Measurements from ENCODE around the gene TDRD9. TPM values are rescaled to one million over a fixed set of nuclear protein-coding genes. Genes with fewer than 3 reads are reported as not detected.
A peak's percentile ranks its signal among the peaks of the same experiment; 100 is the strongest.
"Not testable (repeated sequence)": the region's sequence is repeated elsewhere in the genome, so short reads cannot be mapped to it uniquely, and the experiment has no call there.

The TDRD9 gene
- total RNA-seq, 1 donor from 2014 or later: 4.8 TPM

DNA sequence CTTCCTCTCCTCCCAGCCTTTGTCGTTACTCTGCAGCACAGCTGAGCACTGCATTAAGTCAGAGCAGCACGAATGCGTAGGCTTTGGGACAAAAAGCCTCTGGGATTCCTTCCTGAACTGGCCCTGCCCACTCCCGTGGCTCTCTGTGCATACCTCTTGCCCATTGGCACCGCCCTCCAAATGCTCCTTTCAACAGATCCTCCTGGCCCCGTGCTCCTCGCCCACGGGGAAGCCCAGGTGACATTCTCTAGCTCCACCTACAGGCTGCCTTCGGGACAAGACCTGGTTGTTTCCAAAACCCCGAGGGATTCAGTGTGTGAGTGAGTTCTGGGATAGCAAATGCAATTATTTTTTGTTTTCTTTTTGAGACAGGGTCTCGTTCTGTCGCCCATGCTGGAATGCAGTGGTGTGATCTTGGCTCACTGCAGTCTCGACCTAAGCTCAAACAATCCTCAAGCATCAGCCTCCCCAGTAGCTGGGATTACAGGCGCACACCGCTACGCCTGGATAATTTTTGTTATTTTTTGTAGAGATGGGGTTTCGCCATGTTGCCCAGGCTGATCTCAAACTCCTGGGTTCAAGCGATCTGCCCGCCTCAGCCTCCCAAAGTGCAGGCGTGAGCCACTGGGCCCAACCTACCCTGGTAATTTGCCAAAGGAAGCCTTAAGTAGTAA is 17.9 kb upstream of the TDRD9 start:
- H3K27ac ChIP-seq (replicated peaks): peak overlapping the region; percentile 78
- H3K36me3 ChIP-seq: peaks cover 46% of the 10 kb centered on the region
- H3K27me3 ChIP-seq (ENCODE audit: low read depth): no peaks in the 10 kb centered on the region
- peak; percentile 87 for TF ChIP-seq CTCF (IDR thresholded peaks at IDR 0.05; ENCODE audit: borderline replicate concordance)
- DNase-seq: peak; percentile 78
- peak overlapping the region; percentile 42 for H3K4me3 ChIP-seq
- H3K9me3 ChIP-seq (replicated peaks): no peaks in the 10 kb centered on the region
- intact Hi-C loops (cut with micrococcal nuclease): loop anchor here (5.0 kb wide), 1 partner anchor 103 kb away; no protein-coding TSS in a partner anchor
- peaks cover 13% of the 10 kb centered on the region for H3K4me1 ChIP-seq

DNA sequence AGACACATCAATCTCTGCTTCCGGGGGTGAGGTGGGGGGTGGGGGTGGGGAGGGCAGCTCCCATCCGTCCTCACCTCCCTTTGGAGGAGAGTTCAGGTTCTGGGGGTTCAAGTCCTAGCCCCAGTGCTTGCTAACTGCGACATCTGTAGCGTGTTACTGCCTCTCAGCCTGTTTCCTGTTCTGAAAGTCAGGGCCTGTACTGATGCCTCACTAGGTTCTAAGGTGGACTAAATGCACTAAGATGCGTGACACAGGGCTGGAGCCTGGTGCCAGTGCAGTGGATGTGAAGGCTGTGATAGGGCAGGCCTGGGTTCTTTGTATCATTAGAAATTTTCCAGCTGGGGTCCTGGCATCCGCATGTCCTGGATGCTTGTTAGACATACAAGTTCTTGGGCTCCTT is 17.3 kb upstream of the TDRD9 start:
- H3K36me3 ChIP-seq: peaks cover 51% of the 10 kb centered on the region
- intact Hi-C loops (cut with micrococcal nuclease): loop anchor here (5.0 kb wide), 1 partner anchor 104 kb away; no protein-coding TSS in a partner anchor
- no peak for DNase-seq
- peaks cover 16% of the 10 kb centered on the region for H3K4me1 ChIP-seq
- H3K27ac ChIP-seq (replicated peaks): no peak overlapping the region
- H3K9me3 ChIP-seq (replicated peaks): no peaks in the 10 kb centered on the region
- H3K4me3 ChIP-seq: no peak overlapping the region
- TF ChIP-seq CTCF (IDR thresholded peaks at IDR 0.05; ENCODE audit: borderline replicate concordance): no peak
- no peaks in the 10 kb centered on the region for H3K27me3 ChIP-seq (ENCODE audit: low read depth)

GRCh38 chr14:103915616-103916015 is 12.6 kb upstream of the TDRD9 start:
- H3K36me3 ChIP-seq: peaks cover 53% of the 10 kb centered on the region
- no peaks in the 10 kb centered on the region for H3K9me3 ChIP-seq (replicated peaks)
- TF ChIP-seq CTCF (IDR thresholded peaks at IDR 0.05; ENCODE audit: borderline replicate concordance): no peak
- no peak overlapping the region for H3K27ac ChIP-seq (replicated peaks)
- intact Hi-C loops (cut with micrococcal nuclease): no loop called here
- no peak overlapping the region for H3K4me3 ChIP-seq
- no peaks in the 10 kb centered on the region for H3K27me3 ChIP-seq (ENCODE audit: low read depth)
- H3K4me1 ChIP-seq: peaks cover 50% of the 10 kb centered on the region
- no peak for DNase-seq

- Histone ChIP-seq H3K27ac (replicated peaks) (peak overlapping the region; percentile 30), H3K27me3 (ENCODE audit: low read depth) (no peaks in the 10 kb centered on the region), H3K36me3 (peaks cover 43% of the 10 kb centered on the region), H3K9me3 (replicated peaks) (no peaks in the 10 kb centered on the region), H3K4me1 (peaks cover 57% of the 10 kb centered on the region), H3K4me3 (no peak overlapping the region)
- intact Hi-C loops (cut with micrococcal nuclease): no loop called here
- no peak for TF ChIP-seq CTCF (IDR thresholded peaks at IDR 0.05; ENCODE audit: borderline replicate concordance)
- no peak for DNase-seq
Measured at GRCh38 chr14:103916636-103917262, 11.5 kb upstream of the TDRD9 start.

GRCh38 chr14:103920981-103921854 is 7.0 kb upstream of the TDRD9 start:
- peaks cover 57% of the 10 kb centered on the region for H3K4me1 ChIP-seq

GRCh38 chr14:103921855-103922200 is 6.4 kb upstream of the TDRD9 start:
- H3K9me3 ChIP-seq (replicated peaks); intact Hi-C loops (cut with micrococcal nuclease); H3K36me3 ChIP-seq; DNase-seq; H3K27ac ChIP-seq (replicated peaks): not testable (repeated sequence)
- Histone ChIP-seq H3K4me1 (peaks cover 51% of the 10 kb centered on the region), H3K27me3 (ENCODE audit: low read depth) (peaks cover 16% of the 10 kb centered on the region), H3K4me3 (peak overlapping the region; percentile 94)

More at GRCh38 chr14:103920981-103921854, 7.0 kb upstream of the TDRD9 start:
- intact Hi-C loops (cut with micrococcal nuclease): no loop called here
- Histone ChIP-seq H3K36me3 (peaks cover 3% of the 10 kb centered on the region), H3K27me3 (ENCODE audit: low read depth) (peaks cover 16% of the 10 kb centered on the region), H3K9me3 (replicated peaks) (no peaks in the 10 kb centered on the region), H3K4me3 (peak overlapping the region; percentile 94), H3K27ac (replicated peaks) (peak overlapping the region; percentile 95)
- TF ChIP-seq CTCF (IDR thresholded peaks at IDR 0.05; ENCODE audit: borderline replicate concordance): peak; percentile 99
- DNase-seq: peak; percentile 92
